Loucy (cell line): ENCODE results near the gene USHBP1.
A peak's percentile ranks its signal among the peaks of the same experiment; 100 is the strongest.

ENCODE experiments used
- H2AFZ ChIP-seq: fragments of 200-600 bp; sonication (generic); 2 replicates; pipeline ENCODE4 v1.6.0; 2016; ENCODE audit warnings: antibody characterized with exemption, mild to moderate bottlenecking, low read length, moderate library complexity
- H3F3A ChIP-seq: fragments of 200-600 bp; 2 replicates; pipeline ENCODE4 v1.6.0; 2016; ENCODE audit warnings: antibody characterized with exemption, low read depth, mild to moderate bottlenecking
- H3K27me3 ChIP-seq: fragments of 200-600 bp; sonication (generic); 2 replicates; pipeline ENCODE4 v1.6.1; 2014; ENCODE audit warnings: low read length, mild to moderate bottlenecking; ENCODE audit not compliant: insufficient read depth, poor library complexity, severe bottlenecking
- H3K36me3 ChIP-seq: fragments of 200-600 bp; sonication (generic); 2 replicates; pipeline ENCODE4 v1.6.1; 2016; ENCODE audit warnings: low read length; ENCODE audit not compliant: insufficient read depth
- H3K4me1 ChIP-seq: fragments of 200-600 bp; sonication (generic); 2 replicates; pipeline ENCODE4 v1.5.1; 2014; ENCODE audit warnings: low read length, mild to moderate bottlenecking; ENCODE audit not compliant: insufficient read depth, poor library complexity, severe bottlenecking
- H3K4me2 ChIP-seq: fragments of 200-600 bp; sonication (generic); 2 replicates; pipeline ENCODE4 v1.6.0; 2014; ENCODE audit warnings: antibody characterized with exemption, low read length, low read depth, mild to moderate bottlenecking; ENCODE audit not compliant: poor library complexity, severe bottlenecking
- H3K4me3 ChIP-seq: fragments of 200-600 bp; sonication (generic); 2 replicates; pipeline ENCODE4 v1.5.1; 2014; ENCODE audit warnings: low read length, mild to moderate bottlenecking, mixed read lengths; ENCODE audit not compliant: poor library complexity, severe bottlenecking
- H3K79me2 ChIP-seq: fragments of 200-600 bp; sonication (generic); 2 replicates; pipeline ENCODE4 v1.6.1; 2014; ENCODE audit warnings: low read length; ENCODE audit not compliant: insufficient read depth
- H3K9ac ChIP-seq: fragments of 200-600 bp; sonication (generic); 2 replicates; pipeline ENCODE4 v1.6.0; 2014; ENCODE audit warnings: mild to moderate bottlenecking, low read depth, low read length, moderate library complexity; ENCODE audit not compliant: poor library complexity, severe bottlenecking
- H3K9me2 ChIP-seq: fragments of 200-600 bp; sonication (generic); replicated peaks from 2 replicates; pipeline ENCODE4 v1.6.1; 2016; ENCODE audit warnings: low read depth, low read length, mixed read lengths
- H3K9me3 ChIP-seq: fragments of 200-600 bp; sonication (generic); 2 replicates; pipeline ENCODE4 v1.6.1; 2014; ENCODE audit warnings: mild to moderate bottlenecking, antibody characterized with exemption, low read length, low read depth; ENCODE audit not compliant: insufficient read depth
- H4K20me1 ChIP-seq: fragments of 200-600 bp; sonication (generic); 2 replicates; pipeline ENCODE4 v1.6.0; 2014; ENCODE audit warnings: antibody characterized with exemption, low read length, mild to moderate bottlenecking; ENCODE audit not compliant: insufficient read depth, poor library complexity, severe bottlenecking
- EZH2phosphoT487 ChIP-seq: fragments of 200-600 bp; IDR thresholded peaks from 2 replicates; pipeline ENCODE4 v1.6.1; 2018; ENCODE audit warnings: antibody characterized with exemption, mild to moderate bottlenecking, moderate library complexity, borderline replicate concordance
- TF ChIP-seq, protein P1 (sequence below): fragments of 200-600 bp; sonication (generic); conservative IDR thresholded peaks from 2 replicates; pipeline ENCODE4 v1.5.1; 2014; ENCODE audit warnings: mild to moderate bottlenecking, antibody characterized with exemption, low read length

The USHBP1 gene

DNA sequence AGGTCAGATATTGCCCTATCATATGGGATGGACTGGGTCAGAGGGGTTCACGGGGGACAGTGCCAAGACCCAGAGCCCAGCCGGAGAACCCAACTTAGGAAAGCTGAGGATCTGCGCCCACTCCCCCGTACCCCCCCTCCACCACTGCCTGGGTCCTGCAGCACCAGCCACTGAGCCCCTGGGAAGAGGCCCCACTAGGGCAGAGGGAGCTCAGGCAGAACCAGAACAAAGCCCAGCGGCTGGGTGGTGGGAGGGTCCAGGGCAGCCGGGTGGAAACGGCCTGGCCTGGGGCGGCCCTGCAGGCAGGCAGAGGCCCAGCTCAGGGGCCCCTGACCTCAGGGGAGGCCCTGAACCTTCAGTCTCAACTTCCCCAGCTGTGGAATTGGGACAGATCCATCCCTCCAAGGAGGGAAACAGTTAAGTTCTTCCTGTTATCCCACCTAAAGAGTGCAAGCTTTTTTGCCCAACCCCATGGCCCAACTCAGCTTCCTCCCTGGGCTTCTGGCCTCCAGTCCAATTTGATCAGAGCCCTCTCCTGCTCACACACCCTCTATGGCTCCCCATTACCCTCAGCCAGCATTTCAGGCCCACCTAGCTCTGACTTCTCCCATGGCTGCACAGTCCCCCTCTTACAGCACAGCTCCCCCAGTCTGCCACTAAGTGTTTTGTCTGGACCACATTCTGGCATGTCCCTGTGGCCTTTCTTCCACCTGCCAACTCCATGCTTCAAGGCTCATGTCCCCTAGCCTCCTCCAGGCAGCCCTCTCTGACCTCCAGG lies 21.9 kb downstream of the USHBP1 start:
- TF ChIP-seq, protein P1, sequence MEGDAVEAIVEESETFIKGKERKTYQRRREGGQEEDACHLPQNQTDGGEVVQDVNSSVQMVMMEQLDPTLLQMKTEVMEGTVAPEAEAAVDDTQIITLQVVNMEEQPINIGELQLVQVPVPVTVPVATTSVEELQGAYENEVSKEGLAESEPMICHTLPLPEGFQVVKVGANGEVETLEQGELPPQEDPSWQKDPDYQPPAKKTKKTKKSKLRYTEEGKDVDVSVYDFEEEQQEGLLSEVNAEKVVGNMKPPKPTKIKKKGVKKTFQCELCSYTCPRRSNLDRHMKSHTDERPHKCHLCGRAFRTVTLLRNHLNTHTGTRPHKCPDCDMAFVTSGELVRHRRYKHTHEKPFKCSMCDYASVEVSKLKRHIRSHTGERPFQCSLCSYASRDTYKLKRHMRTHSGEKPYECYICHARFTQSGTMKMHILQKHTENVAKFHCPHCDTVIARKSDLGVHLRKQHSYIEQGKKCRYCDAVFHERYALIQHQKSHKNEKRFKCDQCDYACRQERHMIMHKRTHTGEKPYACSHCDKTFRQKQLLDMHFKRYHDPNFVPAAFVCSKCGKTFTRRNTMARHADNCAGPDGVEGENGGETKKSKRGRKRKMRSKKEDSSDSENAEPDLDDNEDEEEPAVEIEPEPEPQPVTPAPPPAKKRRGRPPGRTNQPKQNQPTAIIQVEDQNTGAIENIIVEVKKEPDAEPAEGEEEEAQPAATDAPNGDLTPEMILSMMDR = no peak
- no peak for TF ChIP-seq EZH2phosphoT487
- Histone ChIP-seq H3K9me2 (no peaks in the 10 kb centered on the region), H3K36me3 (no peaks in the 10 kb centered on the region), H3K27me3 (no peaks in the 10 kb centered on the region), H3K9ac (peak overlapping the region; percentile 65), H3K79me2 (peaks cover 57% of the 10 kb centered on the region), H4K20me1 (peaks cover 26% of the 10 kb centered on the region), H2AFZ (no peak overlapping the region), H3K4me1 (peaks cover 41% of the 10 kb centered on the region), H3K4me3 (peak overlapping the region; percentile 74), H3K4me2 (peak overlapping the region; percentile 86), H3K9me3 (no peaks in the 10 kb centered on the region), H3F3A (no peaks in the 10 kb centered on the region)

DNA sequence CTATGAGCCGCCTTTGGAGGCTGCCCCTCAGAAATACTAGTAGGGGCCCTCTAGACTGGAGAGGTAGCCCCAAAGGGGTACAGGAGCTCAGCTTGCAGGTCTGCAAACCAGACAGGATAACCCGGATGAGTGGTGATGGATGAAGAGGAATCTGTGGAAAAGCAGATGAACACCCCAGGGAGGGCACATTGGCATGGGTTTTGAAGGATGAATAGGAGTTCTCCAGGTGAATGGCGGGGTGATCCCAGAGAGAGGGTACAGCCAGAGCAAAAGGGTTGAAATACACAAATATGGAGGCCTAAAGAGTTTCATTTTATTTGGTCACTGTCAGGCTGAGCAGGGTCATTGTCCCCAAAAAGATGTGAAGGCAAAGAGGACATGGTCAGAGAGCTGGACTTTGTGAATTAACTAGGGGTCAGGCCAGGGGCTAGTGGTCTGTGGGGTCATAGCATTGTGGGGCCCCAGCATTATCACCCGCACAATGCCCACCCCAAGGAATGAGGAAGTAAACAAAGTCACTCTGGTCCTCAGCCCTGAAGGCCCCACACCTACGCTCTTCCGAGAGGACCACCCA lies 23.6 kb downstream of the USHBP1 start:
- peak overlapping the region; percentile 32 for H3K4me2 ChIP-seq
- H3K9me3 ChIP-seq = no peaks in the 10 kb centered on the region
- no peak overlapping the region for H3K9ac ChIP-seq
- H3K79me2 ChIP-seq = peaks cover 56% of the 10 kb centered on the region
- peaks cover 26% of the 10 kb centered on the region for H4K20me1 ChIP-seq
- no peaks in the 10 kb centered on the region for H3K9me2 ChIP-seq
- peaks cover 39% of the 10 kb centered on the region for H3K4me1 ChIP-seq
- H3F3A ChIP-seq = no peaks in the 10 kb centered on the region
- no peaks in the 10 kb centered on the region for H3K36me3 ChIP-seq
- H2AFZ ChIP-seq = no peak overlapping the region
- no peak for TF ChIP-seq EZH2phosphoT487
- TF ChIP-seq, protein P1 = no peak
- peak overlapping the region; percentile 21 for H3K4me3 ChIP-seq
- H3K27me3 ChIP-seq = no peaks in the 10 kb centered on the region

DNA sequence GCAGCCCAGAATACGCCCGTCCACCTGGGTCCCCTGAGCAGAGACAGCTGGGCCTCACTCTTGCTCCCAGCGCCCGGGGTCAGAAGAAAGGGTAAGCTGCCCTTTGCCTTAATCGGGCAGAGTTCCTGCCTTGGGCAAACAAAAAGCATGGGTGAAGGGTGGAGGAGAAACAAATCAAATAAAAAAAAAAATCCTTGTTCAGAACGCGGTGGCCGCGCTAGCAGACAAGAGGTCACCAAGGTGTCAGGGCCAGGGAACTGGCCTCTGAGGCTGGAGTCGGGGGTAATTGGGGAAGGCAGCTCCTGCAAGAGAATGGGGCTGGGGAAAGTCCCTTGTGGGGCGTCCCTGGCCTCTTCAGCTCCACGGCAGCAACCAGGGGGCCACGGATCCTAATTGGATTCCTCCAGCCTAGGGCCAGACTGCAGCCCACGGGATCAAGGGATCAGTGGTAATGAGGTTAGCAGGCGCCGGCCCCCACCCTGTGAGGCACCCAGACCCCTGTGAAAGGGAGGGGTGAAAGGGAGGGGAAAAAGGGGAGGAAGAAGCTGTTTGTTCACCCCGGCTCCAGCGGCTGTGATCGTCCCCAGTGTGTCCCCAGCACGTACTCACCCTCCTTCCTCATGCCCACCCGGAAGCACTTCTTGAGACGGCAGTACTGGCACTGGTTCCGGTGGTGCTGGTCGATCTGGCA lies 24.3 kb downstream of the USHBP1 start:
- Histone ChIP-seq H3F3A (no peaks in the 10 kb centered on the region), H3K9me2 (no peaks in the 10 kb centered on the region), H3K79me2 (peaks cover 55% of the 10 kb centered on the region), H3K4me1 (peaks cover 41% of the 10 kb centered on the region), H2AFZ (no peak overlapping the region), H3K9me3 (no peaks in the 10 kb centered on the region), H3K27me3 (no peaks in the 10 kb centered on the region), H3K4me3 (no peak overlapping the region), H3K4me2 (peak overlapping the region; percentile 32), H4K20me1 (peaks cover 26% of the 10 kb centered on the region), H3K9ac (no peak overlapping the region), H3K36me3 (no peaks in the 10 kb centered on the region)
- TF ChIP-seq, protein P1 = no peak
- TF ChIP-seq EZH2phosphoT487 = no peak
